GM20431 (cell line): ENCODE measurements around the gene TENT4A.

Experiments
- in situ Hi-C: fragments of 300-500 bp; cut with MseI, MboI; formaldehyde crosslinking; loops from one replicate; pipeline ENCODE4 v1.15.0; 2020; ENCODE audit warnings: low sequenced_read_pairs; ENCODE audit not compliant: unreplicated experiment

The TENT4A gene

GRCh38 chr5:6715758-6716628, 2.8 kb downstream of the TENT4A start:
- in situ Hi-C loops = no loop called here

GRCh38 chr5:6716629-6717149, 3.5 kb downstream of the TENT4A start:
- in situ Hi-C loops = no loop called here

GRCh38 chr5:6717247-6717646, 4.0 kb downstream of the TENT4A start:
- in situ Hi-C loops = no loop called here

- in situ Hi-C loops = no loop called here
Observed at GRCh38 chr5:6717687-6718086, 4.5 kb downstream of the TENT4A start.

- in situ Hi-C loops = no loop called here
Observed at GRCh38 chr5:6718161-6718681, 5.0 kb downstream of the TENT4A start.

- in situ Hi-C loops = no loop called here
Observed at GRCh38 chr5:6718718-6719117, 5.5 kb downstream of the TENT4A start.

GRCh38 chr5:6719417-6719816, 6.2 kb downstream of the TENT4A start:
- in situ Hi-C loops = no loop called here

GRCh38 chr5:6719896-6720560, 6.8 kb downstream of the TENT4A start:
- in situ Hi-C loops = no loop called here

GRCh38 chr5:6720561-6720921, 7.3 kb downstream of the TENT4A start:
- in situ Hi-C loops = no loop called here

- in situ Hi-C loops = no loop called here
Observed at GRCh38 chr5:6721442-6721841, 8.2 kb downstream of the TENT4A start.

- in situ Hi-C loops = no loop called here
Observed at GRCh38 chr5:6722015-6722414, 8.8 kb downstream of the TENT4A start.

GRCh38 chr5:6723122-6723815, 10.0 kb downstream of the TENT4A start:
- in situ Hi-C loops = no loop called here

GRCh38 chr5:6723816-6724300, 10.6 kb downstream of the TENT4A start:
- in situ Hi-C loops = no loop called here

GRCh38 chr5:6724321-6724929, 11.2 kb downstream of the TENT4A start:
- in situ Hi-C loops = no loop called here

- in situ Hi-C loops = loop anchor here (25.0 kb wide), 1 partner anchor 88 kb away; the partner anchor contains the start of genes NSUN2 and SRD5A1
Observed at GRCh38 chr5:6725421-6725820, 12.2 kb downstream of the TENT4A start.

GRCh38 chr5:6726006-6726405, 12.8 kb downstream of the TENT4A start:
- in situ Hi-C loops = loop anchor here (25.0 kb wide), 1 partner anchor 89 kb away; the partner anchor contains the start of genes NSUN2 and SRD5A1

- in situ Hi-C loops = loop anchor here (25.0 kb wide), 1 partner anchor 90 kb away; the partner anchor contains the start of genes NSUN2 and SRD5A1
Observed at GRCh38 chr5:6727231-6727630, 14.0 kb downstream of the TENT4A start.

GRCh38 chr5:6728011-6728794, 15.0 kb downstream of the TENT4A start:
- in situ Hi-C loops = loop anchor here (25.0 kb wide), 1 partner anchor 91 kb away; the partner anchor contains the start of genes NSUN2 and SRD5A1

GRCh38 chr5:6728795-6729183, 15.6 kb downstream of the TENT4A start:
- in situ Hi-C loops = loop anchor here (25.0 kb wide), 1 partner anchor 91 kb away; the partner anchor contains the start of genes NSUN2 and SRD5A1
